Central memory CD8-positive, alpha-beta T cell (primary cell): Measurements from ENCODE around the gene GABRP.

Experiments
- ATAC-seq: fragments of 150-1000 bp; cut with Tn5 transposase; replicated peaks from 2 replicates; pipeline ENCODE4 v1.10.0; 2022; ENCODE audit warnings: mild to moderate bottlenecking, moderate FRiP score, moderate number of reproducible peaks; ENCODE audit not compliant: poor library complexity, severe bottlenecking; ENCODE audit errors: extremely low read depth
- DNase-seq, 2 donors: peaks; one replicate each; pipeline ENCODE4 v3.0.0; 2021; ENCODE audit warnings: low spot score in 2 of 2
- H3K27ac Mint-ChIP-seq: one replicate; pipeline ENCODE4 v1.8.0; 2022; ENCODE audit warnings: low read depth, mild to moderate bottlenecking, moderate library complexity, mixed read lengths
- H3K27me3 Mint-ChIP-seq: one replicate; pipeline ENCODE4 v1.8.0; 2022; ENCODE audit warnings: mixed read lengths
- H3K36me3 Mint-ChIP-seq: one replicate; pipeline ENCODE4 v1.8.0; 2022; ENCODE audit warnings: mild to moderate bottlenecking, moderate library complexity, mixed read lengths; ENCODE audit not compliant: insufficient read depth
- H3K4me1 Mint-ChIP-seq: one replicate; pipeline ENCODE4 v1.8.0; 2022; ENCODE audit warnings: mixed read lengths
- H3K4me3 Mint-ChIP-seq: one replicate; pipeline ENCODE4 v1.8.0; 2022; ENCODE audit warnings: mild to moderate bottlenecking, moderate library complexity, mixed read lengths
- H3K9me3 Mint-ChIP-seq: one replicate; pipeline ENCODE4 v1.8.0; 2022; ENCODE audit warnings: mixed read lengths

Gene GABRP

GRCh38 chr5:170860818-170861666, 77.5 kb downstream of the GABRP start:
- H3K27me3 Mint-ChIP-seq, result peaks cover 36% of the 10 kb centered on the region
- ATAC-seq, result no peak
- H3K4me3 Mint-ChIP-seq, result peak overlapping the region; percentile 29
- DNase-seq, result no peak
- H3K36me3 Mint-ChIP-seq, result peaks cover 2% of the 10 kb centered on the region
- H3K27ac Mint-ChIP-seq, result no peak overlapping the region
- H3K4me1 Mint-ChIP-seq, result no peaks in the 10 kb centered on the region
- peaks cover 30% of the 10 kb centered on the region for H3K9me3 Mint-ChIP-seq

GRCh38 chr5:170861667-170861916, 78.1 kb downstream of the GABRP start:
- peak overlapping the region; percentile 29 for H3K4me3 Mint-ChIP-seq
- no peak for DNase-seq
- H3K36me3 Mint-ChIP-seq, result peaks cover 2% of the 10 kb centered on the region
- H3K27me3 Mint-ChIP-seq, result peaks cover 36% of the 10 kb centered on the region
- peaks cover 30% of the 10 kb centered on the region for H3K9me3 Mint-ChIP-seq
- ATAC-seq, result no peak
- H3K27ac Mint-ChIP-seq, result no peak overlapping the region
- no peaks in the 10 kb centered on the region for H3K4me1 Mint-ChIP-seq

- Mint-ChIP-seq H3K27me3 (peaks cover 36% of the 10 kb centered on the region), H3K9me3 (peaks cover 30% of the 10 kb centered on the region), H3K27ac (no peak within 1 kb of the TSS), H3K36me3 (peaks cover 2% of the 10 kb centered on the region), H3K4me3 (peak within 1 kb of the TSS; percentile 29), H3K4me1 (no peaks in the 10 kb centered on the region)
- DNase-seq (no peak), ATAC-seq (no peak)
Measured at GRCh38 chr5:170861917-170862766, 78.6 kb downstream of the GABRP start, which contains the start of gene RANBP17. RANBP17 (plus strand) TSS chr5:170862018.

- no peak overlapping the region for H3K27ac Mint-ChIP-seq
- H3K4me1 Mint-ChIP-seq, result no peaks in the 10 kb centered on the region
- peaks cover 29% of the 10 kb centered on the region for H3K9me3 Mint-ChIP-seq
- DNase-seq (no peak), ATAC-seq (no peak)
- H3K4me3 Mint-ChIP-seq, result no peak overlapping the region
- peaks cover 2% of the 10 kb centered on the region for H3K36me3 Mint-ChIP-seq
- H3K27me3 Mint-ChIP-seq, result peaks cover 36% of the 10 kb centered on the region
Measured at GRCh38 chr5:170863646-170864045, 80.1 kb downstream of the GABRP start.
